Neuron (in vitro differentiated cells): Measurements from ENCODE around the gene HEXA.
"Not testable (repeated sequence)": the region's sequence is repeated elsewhere in the genome, so short reads cannot be mapped to it uniquely, and the experiment has no call there.

Source experiments
- H2AFZ ChIP-seq: one replicate; pipeline ENCODE4 v1.6.1; 2013; ENCODE audit warnings: low read depth, mild to moderate bottlenecking, inconsistent platforms, low read length, moderate library complexity
- H3K27me3 ChIP-seq: one replicate; pipeline ENCODE4 v1.6.1; 2013; ENCODE audit warnings: low read length; ENCODE audit not compliant: insufficient read depth
- H3K36me3 ChIP-seq: one replicate; pipeline ENCODE4 v1.6.1; 2013; ENCODE audit warnings: low read length; ENCODE audit not compliant: insufficient read depth
- H3K4me1 ChIP-seq: one replicate; pipeline ENCODE4 v1.6.1; 2013; ENCODE audit warnings: low read length; ENCODE audit not compliant: insufficient read depth
- H3K4me3 ChIP-seq: 2 replicates; pipeline ENCODE4 v1.5.1; 2013; ENCODE audit warnings: mild to moderate bottlenecking, low read length, moderate library complexity
- H3K9me3 ChIP-seq: one replicate; pipeline ENCODE4 v1.6.1; 2013; ENCODE audit warnings: low read length

The HEXA gene

GRCh38 chr15:72375846-72376581 lies at the start of gene HEXA:
Gene HEXA, minus strand, starts transcription at chr15:72376014. Its CDS starts 42 bp downstream, at chr15:72375972.
- peaks cover 3% of the 10 kb centered on the region for H3K27me3 ChIP-seq
- H3K36me3 ChIP-seq = no peaks in the 10 kb centered on the region
- H2AFZ ChIP-seq = peak within 1 kb of the TSS; percentile 97
- peaks cover 17% of the 10 kb centered on the region for H3K4me1 ChIP-seq
- H3K9me3 ChIP-seq = no peaks in the 10 kb centered on the region
- H3K4me3 ChIP-seq = peak within 1 kb of the TSS; percentile 91

GRCh38 chr15:72423256-72423655 lies 47.4 kb upstream of the HEXA start:
- Histone ChIP-seq H3K27me3 (no peaks in the 10 kb centered on the region), H3K4me1 (no peaks in the 10 kb centered on the region), H3K36me3 (no peaks in the 10 kb centered on the region), H3K9me3 (no peaks in the 10 kb centered on the region), H2AFZ (no peak overlapping the region), H3K4me3 (no peak overlapping the region)

GRCh38 chr15:72421484-72421883 lies 45.7 kb upstream of the HEXA start:
- Histone ChIP-seq H3K4me3 (no peak overlapping the region), H2AFZ (no peak overlapping the region), H3K9me3 (no peaks in the 10 kb centered on the region), H3K27me3 (no peaks in the 10 kb centered on the region), H3K4me1 (no peaks in the 10 kb centered on the region), H3K36me3 (no peaks in the 10 kb centered on the region)

- no peaks in the 10 kb centered on the region for H3K4me1 ChIP-seq
- H3K9me3 ChIP-seq = no peaks in the 10 kb centered on the region
- H3K36me3 ChIP-seq = no peaks in the 10 kb centered on the region
- no peaks in the 10 kb centered on the region for H3K27me3 ChIP-seq
- no peak overlapping the region for H3K4me3 ChIP-seq
- no peak overlapping the region for H2AFZ ChIP-seq
Observed at GRCh38 chr15:72420576-72420975, 44.8 kb upstream of the HEXA start.

GRCh38 chr15:72419768-72420167 lies 44.0 kb upstream of the HEXA start:
- not testable (repeated sequence) for H2AFZ ChIP-seq, H3K36me3 ChIP-seq, H3K4me1 ChIP-seq, H3K27me3 ChIP-seq, H3K9me3 ChIP-seq, H3K4me3 ChIP-seq

GRCh38 chr15:72415304-72415703 lies 39.5 kb upstream of the HEXA start:
- Histone ChIP-seq H3K4me1 (no peaks in the 10 kb centered on the region), H3K27me3 (no peaks in the 10 kb centered on the region), H2AFZ (no peak overlapping the region), H3K4me3 (no peak overlapping the region), H3K36me3 (no peaks in the 10 kb centered on the region), H3K9me3 (no peaks in the 10 kb centered on the region)

GRCh38 chr15:72413337-72413736 lies 37.5 kb upstream of the HEXA start:
- not testable (repeated sequence) for H3K36me3 ChIP-seq, H3K9me3 ChIP-seq, H3K4me1 ChIP-seq, H3K27me3 ChIP-seq, H3K4me3 ChIP-seq, H2AFZ ChIP-seq

- Histone ChIP-seq H3K4me3 (no peak overlapping the region), H3K4me1 (no peaks in the 10 kb centered on the region), H3K36me3 (no peaks in the 10 kb centered on the region), H3K9me3 (no peaks in the 10 kb centered on the region), H2AFZ (no peak overlapping the region), H3K27me3 (peaks cover 16% of the 10 kb centered on the region)
Observed at GRCh38 chr15:72411544-72411943, 35.7 kb upstream of the HEXA start.

- H3K4me3 ChIP-seq = no peak overlapping the region
- H3K9me3 ChIP-seq = no peaks in the 10 kb centered on the region
- H3K27me3 ChIP-seq = peaks cover 18% of the 10 kb centered on the region
- no peaks in the 10 kb centered on the region for H3K36me3 ChIP-seq
- H2AFZ ChIP-seq = no peak overlapping the region
- H3K4me1 ChIP-seq = no peaks in the 10 kb centered on the region
Observed at GRCh38 chr15:72411111-72411510, 35.3 kb upstream of the HEXA start.

- H3K4me3 ChIP-seq = no peak overlapping the region
- no peak overlapping the region for H2AFZ ChIP-seq
- no peaks in the 10 kb centered on the region for H3K4me1 ChIP-seq
- no peaks in the 10 kb centered on the region for H3K9me3 ChIP-seq
- peaks cover 27% of the 10 kb centered on the region for H3K27me3 ChIP-seq
- no peaks in the 10 kb centered on the region for H3K36me3 ChIP-seq
Observed at GRCh38 chr15:72406936-72407335, 31.1 kb upstream of the HEXA start.

- Histone ChIP-seq H3K27me3 (peaks cover 27% of the 10 kb centered on the region), H3K36me3 (no peaks in the 10 kb centered on the region), H3K4me1 (no peaks in the 10 kb centered on the region), H3K9me3 (no peaks in the 10 kb centered on the region), H3K4me3 (no peak overlapping the region), H2AFZ (no peak overlapping the region)
Observed at GRCh38 chr15:72404841-72405240, 29.0 kb upstream of the HEXA start.

- no peaks in the 10 kb centered on the region for H3K4me1 ChIP-seq
- no peaks in the 10 kb centered on the region for H3K9me3 ChIP-seq
- H3K4me3 ChIP-seq = no peak overlapping the region
- H3K27me3 ChIP-seq = peaks cover 24% of the 10 kb centered on the region
- no peak overlapping the region for H2AFZ ChIP-seq
- no peaks in the 10 kb centered on the region for H3K36me3 ChIP-seq
Observed at GRCh38 chr15:72404356-72404755, 28.5 kb upstream of the HEXA start.

- H3K9me3 ChIP-seq = no peaks in the 10 kb centered on the region
- H3K27me3 ChIP-seq = peaks cover 25% of the 10 kb centered on the region
- H3K4me1 ChIP-seq = no peaks in the 10 kb centered on the region
- H3K4me3 ChIP-seq = no peak overlapping the region
- H3K36me3 ChIP-seq = no peaks in the 10 kb centered on the region
- no peak overlapping the region for H2AFZ ChIP-seq
Observed at GRCh38 chr15:72402726-72403125, 26.9 kb upstream of the HEXA start.

GRCh38 chr15:72398648-72399047 lies 22.8 kb upstream of the HEXA start:
- Histone ChIP-seq H3K9me3 (no peaks in the 10 kb centered on the region), H3K4me3 (no peak overlapping the region), H3K4me1 (no peaks in the 10 kb centered on the region), H3K36me3 (no peaks in the 10 kb centered on the region), H3K27me3 (peaks cover 13% of the 10 kb centered on the region), H2AFZ (peak overlapping the region; percentile 36)
